GM11168 (cell line): ENCODE results near the gene PCDHA3.
"Not testable (repeated sequence)": the region's sequence is repeated elsewhere in the genome, so short reads cannot be mapped to it uniquely, and the experiment has no call there.

Source experiments
- in situ Hi-C: fragments of 300-500 bp; cut with MboI; formaldehyde crosslinking; loops from one replicate; pipeline ENCODE4 v1.12.0; 2022; ENCODE audit warnings: low sequenced_read_pairs; ENCODE audit not compliant: unreplicated experiment

Gene PCDHA3

GRCh38 chr5:140849831-140850634, 49.2 kb downstream of the PCDHA3 start:
- in situ Hi-C loops: not testable (repeated sequence)
